ENCODE data around the gene ERRFI1.

ERRFI1 gene

GRCh38 chr1:8003438-8004112 lies 22.5 kb downstream of the ERRFI1 start:
- DNase-seq: no peak

GRCh38 chr1:8002921-8003320 lies 23.2 kb downstream of the ERRFI1 start:
- DNase-seq: no peak

- DNase-seq: peak; percentile 31 to 55 (median 39)
Observed at GRCh38 chr1:8002329-8002910, 23.7 kb downstream of the ERRFI1 start.

GRCh38 chr1:7995437-7995836 lies 30.7 kb downstream of the ERRFI1 start:
- DNase-seq: no peak

GRCh38 chr1:7994827-7995226 lies 31.3 kb downstream of the ERRFI1 start:
- DNase-seq: no peak

- DNase-seq: peak; percentile 61 to 92 (median 84)
Observed at GRCh38 chr1:7993593-7994479, 32.3 kb downstream of the ERRFI1 start.

- no peak for DNase-seq
Observed at GRCh38 chr1:7992885-7993284, 33.2 kb downstream of the ERRFI1 start.

- DNase-seq: no peak
Observed at GRCh38 chr1:7991504-7992440, 34.3 kb downstream of the ERRFI1 start.

- no peak for DNase-seq
Observed at GRCh38 chr1:7989762-7990428, 36.2 kb downstream of the ERRFI1 start.

GRCh38 chr1:7988576-7988975 lies 37.5 kb downstream of the ERRFI1 start:
- DNase-seq: no peak

GRCh38 chr1:7987528-7987927 lies 38.6 kb downstream of the ERRFI1 start:
- no peak for DNase-seq

- DNase-seq: no peak
Observed at GRCh38 chr1:7985851-7986612, 40.1 kb downstream of the ERRFI1 start.

GRCh38 chr1:7984811-7985210 lies 41.3 kb downstream of the ERRFI1 start:
- no peak for DNase-seq

- DNase-seq: no peak
Observed at GRCh38 chr1:7983086-7983778, 42.9 kb downstream of the ERRFI1 start.

- no peak for DNase-seq
Observed at GRCh38 chr1:7980984-7981383, 45.1 kb downstream of the ERRFI1 start.

- peak; percentile 60 to 74 (median 64) for DNase-seq
Observed at GRCh38 chr1:7975212-7975865, 50.8 kb downstream of the ERRFI1 start.

GRCh38 chr1:7973086-7973485 lies 53.0 kb downstream of the ERRFI1 start:
- no peak for DNase-seq

- DNase-seq: no peak
Observed at GRCh38 chr1:7972285-7972684, 53.8 kb downstream of the ERRFI1 start.

- no peak for DNase-seq
Observed at GRCh38 chr1:7971024-7971423, 55.1 kb downstream of the ERRFI1 start.

- no peak for DNase-seq
Observed at GRCh38 chr1:7970246-7970645, 55.9 kb downstream of the ERRFI1 start.
